HG02884 (cell line): ENCODE results near the gene RELL2.
A peak's percentile ranks its signal among the peaks of the same experiment; 100 is the strongest.

ENCODE experiments used
- ATAC-seq: cut with Tn5 transposase; IDR thresholded peaks from one replicate; pipeline ENCODE4 v1.9.1; 2021; ENCODE audit warnings: mild to moderate bottlenecking, moderate library complexity; ENCODE audit not compliant: unreplicated experiment

The RELL2 gene

GRCh38 chr5:141649056-141649688, 12.4 kb downstream of the RELL2 start:
- no peak for ATAC-seq

DNA sequence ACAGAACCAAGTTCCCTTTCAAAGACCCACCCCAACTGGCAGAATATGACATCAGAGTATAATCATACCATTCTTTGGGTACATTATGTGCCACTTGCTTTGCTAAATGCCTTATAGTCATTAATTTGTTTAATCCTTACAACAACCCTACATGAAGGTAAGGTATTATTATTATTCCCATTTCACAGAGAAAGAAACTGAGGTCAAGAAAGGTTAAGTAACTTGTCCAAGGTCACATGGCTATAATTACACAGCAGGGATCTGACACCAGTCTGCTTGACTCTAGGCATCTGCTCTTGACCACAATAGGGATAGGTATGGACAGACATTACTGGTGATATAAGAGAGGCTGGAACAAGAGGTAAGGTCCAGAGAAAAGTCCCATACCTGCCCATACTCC, 13.2 kb downstream of the RELL2 start:
- no peak for ATAC-seq

DNA sequence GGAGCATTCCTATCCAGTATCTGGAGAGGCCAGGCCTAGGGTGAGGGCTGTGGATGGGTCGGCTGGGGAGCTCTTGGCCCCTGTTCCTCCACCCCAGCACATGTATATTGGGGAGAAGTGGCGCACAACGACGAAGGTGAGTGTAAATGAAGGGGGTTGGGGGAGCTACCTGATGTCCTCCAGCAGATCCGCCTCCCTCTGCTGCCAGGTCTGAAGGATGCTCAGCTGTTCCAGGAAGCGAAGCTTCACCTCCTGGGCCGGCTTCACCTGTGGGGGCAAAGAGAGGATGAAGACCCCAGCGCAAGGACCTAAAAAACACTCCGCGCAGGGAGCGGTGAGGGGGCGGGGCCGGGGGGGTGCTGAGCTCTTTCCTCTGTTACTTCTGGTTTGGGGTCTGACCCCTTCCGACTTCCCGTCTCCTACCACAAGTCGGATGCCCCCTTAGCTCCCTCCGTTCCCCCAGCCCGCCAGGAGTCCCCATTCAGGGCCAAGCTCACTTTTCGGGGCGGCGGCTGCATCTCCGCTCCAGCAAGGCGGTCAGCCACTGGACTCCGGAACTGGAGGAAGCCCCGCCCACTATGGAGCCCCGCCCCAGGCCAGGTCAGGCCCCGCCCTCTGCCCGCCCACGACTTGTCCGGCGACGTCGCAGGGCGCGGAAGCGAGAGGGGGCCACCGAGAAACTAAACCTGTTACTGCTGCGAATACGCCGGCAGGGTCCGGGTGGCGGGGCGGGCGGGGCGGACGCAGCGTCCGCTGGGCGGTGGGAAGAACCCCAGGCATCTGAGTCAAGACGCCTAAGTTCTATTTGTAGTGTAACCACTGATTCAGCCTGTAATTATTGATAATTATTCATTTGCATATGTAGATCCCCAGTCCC, 14.3 kb downstream of the RELL2 start, which contains the start of gene FCHSD1:
Gene FCHSD1 (minus strand): TSS at position 568 of the 877 bp plus-strand sequence. CDS start 50 bp downstream, at position 518.
- peak; percentile 93 for ATAC-seq

DNA sequence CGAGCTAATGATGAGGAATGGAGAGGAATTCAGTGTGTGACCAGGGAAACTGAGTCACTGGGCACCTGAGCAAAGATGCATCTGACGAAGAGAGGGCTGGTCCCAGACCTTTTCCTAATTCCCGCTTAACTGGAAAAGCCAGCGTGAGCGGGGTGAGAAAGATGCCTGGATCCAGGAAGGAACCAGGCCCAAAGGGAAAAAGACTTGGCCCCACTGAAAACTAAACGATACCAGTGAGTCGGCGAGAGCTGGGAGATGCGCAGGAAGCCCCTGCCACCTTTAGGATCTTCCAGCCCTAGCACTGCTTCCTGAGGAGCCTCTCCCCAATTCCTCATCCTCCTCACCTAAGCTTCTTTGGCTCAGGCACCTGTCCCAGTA, 14.9 kb downstream of the RELL2 start:
- no peak for ATAC-seq

GRCh38 chr5:141654298-141654697, 17.5 kb downstream of the RELL2 start:
- no peak for ATAC-seq

DNA sequence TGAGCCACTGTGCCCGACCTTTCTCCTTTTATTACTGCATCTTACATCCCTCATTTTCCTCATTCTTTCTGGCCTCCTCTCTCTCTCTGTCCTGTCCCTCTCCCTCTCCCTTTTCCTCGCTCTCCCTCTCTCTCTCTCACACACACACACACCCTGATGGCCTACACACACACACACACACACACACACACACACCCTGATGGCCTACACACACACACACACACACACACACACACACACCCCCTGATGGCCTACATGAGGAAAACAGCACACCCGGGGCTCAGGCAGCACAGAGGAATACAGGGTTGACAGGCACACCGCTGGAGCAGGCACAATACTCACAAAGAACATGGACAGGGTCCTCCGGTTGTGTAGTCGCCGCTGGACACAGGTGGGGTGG, 18.2 kb downstream of the RELL2 start:
- ATAC-seq: no peak

- ATAC-seq: no peak
Measured at GRCh38 chr5:141656396-141656795, 19.6 kb downstream of the RELL2 start.

GRCh38 chr5:141657404-141657803, 20.6 kb downstream of the RELL2 start:
- ATAC-seq: no peak

GRCh38 chr5:141657937-141658545, 21.2 kb downstream of the RELL2 start:
- no peak for ATAC-seq

DNA sequence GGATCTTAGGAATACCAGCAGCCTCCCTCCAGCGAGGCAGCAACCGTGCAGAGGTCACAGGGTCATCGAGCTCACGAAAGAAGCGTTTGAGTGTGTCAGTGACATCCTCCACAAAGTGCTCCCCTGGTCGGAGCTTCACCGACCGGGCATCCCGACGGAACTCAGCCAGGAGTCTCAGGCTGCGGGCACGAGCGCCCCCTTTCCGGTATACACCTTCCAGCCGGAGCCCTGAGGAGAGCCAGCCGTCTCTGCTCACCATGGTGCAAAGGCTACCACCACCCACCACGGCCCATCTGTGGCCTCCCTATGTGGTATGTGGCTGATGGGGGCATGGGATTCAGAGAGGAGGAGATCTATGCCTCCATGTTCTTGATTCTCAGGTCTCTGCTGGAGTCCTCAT, 25.2 kb downstream of the RELL2 start:
- ATAC-seq: no peak

DNA sequence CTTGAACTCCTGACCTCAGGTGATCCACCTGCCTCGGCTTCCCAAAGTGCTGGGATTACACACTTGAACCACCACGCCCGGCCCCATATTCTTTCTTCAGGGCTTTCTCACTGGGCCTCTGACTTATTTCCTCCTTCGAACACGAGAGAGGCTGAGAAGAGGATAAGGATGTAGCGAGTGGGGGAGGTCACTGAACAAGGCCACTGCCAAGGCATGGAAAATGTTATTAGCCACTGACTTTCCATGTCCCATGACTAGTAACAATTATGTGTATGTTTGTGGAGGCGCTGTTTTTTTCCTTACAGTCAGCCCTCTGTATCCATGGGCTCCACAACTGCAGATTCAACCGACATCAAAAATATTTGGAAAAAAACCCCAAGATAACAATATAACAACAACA, 26.7 kb downstream of the RELL2 start:
- ATAC-seq: no peak

DNA sequence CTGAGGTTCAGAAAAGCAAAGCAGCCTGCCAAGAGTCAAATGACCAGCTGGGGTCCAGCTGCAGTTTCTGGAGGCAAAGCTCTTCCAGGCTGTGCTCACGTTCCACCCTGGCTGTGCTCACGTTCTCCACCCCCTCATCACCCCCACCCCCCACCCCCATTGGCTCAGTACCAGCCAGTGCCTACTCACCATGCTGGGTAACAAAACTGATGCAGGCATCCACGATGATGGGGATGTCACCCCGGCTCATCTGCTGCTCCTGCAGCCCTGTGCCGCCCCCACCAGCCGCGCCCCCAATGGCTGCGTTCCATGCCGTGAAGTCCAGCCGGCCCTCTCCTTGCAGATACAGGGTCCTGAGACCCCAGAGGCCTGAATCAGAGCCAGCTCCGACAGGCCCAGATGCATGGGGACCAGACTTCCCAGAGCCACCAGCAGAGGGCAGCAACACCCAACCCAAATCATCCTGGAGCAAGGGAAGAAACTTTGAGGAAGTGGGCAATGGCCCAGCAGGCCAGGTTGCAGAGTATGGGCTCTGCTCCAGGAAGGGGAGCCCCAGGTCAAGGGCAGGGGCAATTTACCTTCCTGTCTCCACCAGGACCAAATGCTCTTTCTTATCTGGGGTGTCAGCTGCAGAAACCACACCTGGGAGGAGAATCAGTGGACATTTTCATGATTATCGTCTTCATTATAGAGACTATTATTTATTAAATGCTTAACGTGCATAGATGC, 28.1 kb downstream of the RELL2 start:
- peak; percentile 96 for ATAC-seq

DNA sequence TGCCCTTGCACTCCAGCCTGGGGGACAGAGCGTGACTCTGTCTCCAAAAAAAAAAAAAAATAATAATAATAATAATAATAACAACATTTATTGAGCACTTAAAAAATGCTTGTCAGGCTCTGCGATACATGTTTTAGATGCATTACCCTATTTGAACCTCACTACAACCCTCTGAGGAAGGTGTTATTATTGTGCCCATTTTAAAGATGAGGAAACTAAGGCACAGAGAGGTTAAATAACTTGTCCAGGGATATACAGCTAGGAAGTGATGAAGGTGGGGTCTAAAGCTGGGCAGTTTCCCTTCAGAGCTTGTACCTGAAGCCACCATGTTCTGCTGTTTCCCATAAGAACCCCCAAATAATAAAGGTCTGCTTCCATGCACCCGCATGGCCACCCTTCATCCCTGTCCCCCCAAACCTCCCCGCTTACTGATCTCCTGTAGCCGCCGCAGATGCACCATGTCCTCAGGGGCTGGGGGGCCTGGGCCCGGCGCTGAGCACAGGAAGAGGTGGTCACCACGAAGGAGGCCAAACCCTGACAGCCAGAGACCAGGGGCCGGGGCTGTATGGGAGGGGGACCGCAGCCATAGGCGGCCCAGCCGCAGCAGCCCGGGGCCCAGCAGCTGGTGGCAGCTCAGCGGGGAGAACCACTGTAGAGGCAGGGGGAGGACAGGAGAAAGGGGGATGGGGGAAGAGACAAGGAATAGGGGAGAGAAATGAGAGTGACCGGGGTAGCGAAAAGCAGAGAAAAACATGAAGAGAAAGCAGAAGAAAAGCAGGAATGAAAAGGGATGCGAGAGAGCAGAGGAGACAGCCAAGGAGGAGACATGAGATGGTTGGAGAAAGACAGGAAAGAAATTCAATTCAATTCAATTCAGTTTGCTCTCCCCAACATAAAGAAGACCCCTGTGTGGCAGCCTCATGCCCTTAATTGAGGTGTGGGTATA, 29.5 kb downstream of the RELL2 start:
- no peak for ATAC-seq

GRCh38 chr5:141668601-141669265, 31.9 kb downstream of the RELL2 start:
- ATAC-seq: no peak

DNA sequence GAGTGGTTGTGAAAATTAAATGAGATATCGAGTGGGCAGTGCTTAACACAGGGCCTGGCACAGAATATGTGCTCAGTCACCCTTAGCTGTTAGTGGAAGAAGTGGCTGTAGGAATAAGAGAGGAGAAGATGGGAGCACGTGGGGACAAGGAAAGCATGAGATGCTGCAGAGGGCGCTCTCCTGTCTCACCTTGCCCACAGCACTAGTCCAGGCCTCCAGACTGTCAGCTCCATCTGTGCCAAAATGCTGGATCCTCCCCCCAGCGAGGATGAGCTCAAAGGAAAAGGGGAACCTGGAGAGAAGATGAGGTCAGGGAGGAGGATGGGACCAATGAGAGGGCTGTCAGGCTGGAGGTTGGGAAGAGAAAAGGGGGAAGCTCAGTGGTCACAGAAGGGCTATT, 32.7 kb downstream of the RELL2 start:
- no peak for ATAC-seq

DNA sequence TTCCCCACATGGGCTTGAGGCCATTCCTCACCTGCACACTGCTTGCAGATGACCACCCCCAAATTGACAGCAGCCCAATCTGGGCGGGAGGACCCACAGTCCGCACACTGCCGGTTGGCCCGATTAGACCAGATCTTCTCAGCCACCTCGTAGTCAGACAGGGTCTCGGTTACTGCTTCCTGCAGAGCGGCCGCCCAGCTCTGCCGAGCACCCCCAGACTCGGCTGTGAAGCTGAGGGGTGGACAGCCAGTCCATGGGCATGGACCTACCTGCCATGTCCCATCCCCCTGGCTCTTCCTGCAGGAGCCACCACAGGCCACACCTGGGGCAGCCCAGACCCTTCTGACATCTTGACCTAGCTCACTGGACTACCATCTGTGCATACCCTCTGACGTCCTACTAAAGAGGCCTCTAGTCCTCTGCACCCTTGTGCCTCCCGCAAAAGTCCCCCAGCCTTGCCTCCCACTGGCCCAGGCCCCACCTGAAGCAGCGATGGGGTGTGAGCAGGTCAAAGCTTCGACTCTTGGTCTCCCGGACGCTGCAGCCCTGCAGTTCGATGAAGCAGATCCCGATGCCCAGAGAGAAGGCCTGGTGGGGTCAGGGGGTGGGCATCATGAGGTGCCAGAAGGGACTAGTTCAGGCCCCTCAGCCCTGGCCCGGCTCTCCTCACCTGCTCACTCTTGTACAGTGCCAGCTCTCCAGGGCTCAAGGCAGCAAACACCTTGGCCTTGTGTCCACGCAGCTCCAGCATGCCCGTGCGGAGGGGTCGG, 35.5 kb downstream of the RELL2 start:
- no peak for ATAC-seq

- no peak for ATAC-seq
Measured at GRCh38 chr5:141672841-141673813, 36.3 kb downstream of the RELL2 start.

GRCh38 chr5:141674747-141675146, 38.0 kb downstream of the RELL2 start:
- no peak for ATAC-seq
